ENCODE results near the gene OR2AG2.

DNA sequence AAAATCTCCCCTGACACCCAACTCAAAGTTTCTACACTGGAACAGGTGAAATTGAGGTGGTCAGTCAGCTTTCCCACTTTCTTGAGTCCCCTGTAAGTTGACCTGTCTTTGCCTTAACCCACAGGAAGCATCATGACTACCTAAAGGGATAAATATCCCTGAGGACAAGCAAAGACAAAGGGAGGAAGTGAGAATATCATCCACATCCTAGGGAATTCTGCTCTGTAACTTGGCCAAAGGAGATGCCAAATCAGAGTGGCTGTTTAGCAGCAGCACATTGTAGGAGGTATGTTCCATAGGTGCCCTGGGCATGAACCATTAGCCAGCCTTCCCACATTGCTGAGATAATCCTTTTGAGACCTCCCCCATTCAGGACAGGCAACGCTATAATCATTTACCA lies 47.8 kb downstream of the OR2AG2 start:
- TF ChIP-seq POLR2AphosphoS5 (IDR thresholded peaks at IDR 0.05; ENCODE audit: low read depth, low read length) (no peak), SIN3A (IDR thresholded peaks at IDR 0.05; ENCODE audit: borderline replicate concordance, insufficient read depth, low read depth, low read length) (no peak)
- TF ChIP-seq, protein P1, sequence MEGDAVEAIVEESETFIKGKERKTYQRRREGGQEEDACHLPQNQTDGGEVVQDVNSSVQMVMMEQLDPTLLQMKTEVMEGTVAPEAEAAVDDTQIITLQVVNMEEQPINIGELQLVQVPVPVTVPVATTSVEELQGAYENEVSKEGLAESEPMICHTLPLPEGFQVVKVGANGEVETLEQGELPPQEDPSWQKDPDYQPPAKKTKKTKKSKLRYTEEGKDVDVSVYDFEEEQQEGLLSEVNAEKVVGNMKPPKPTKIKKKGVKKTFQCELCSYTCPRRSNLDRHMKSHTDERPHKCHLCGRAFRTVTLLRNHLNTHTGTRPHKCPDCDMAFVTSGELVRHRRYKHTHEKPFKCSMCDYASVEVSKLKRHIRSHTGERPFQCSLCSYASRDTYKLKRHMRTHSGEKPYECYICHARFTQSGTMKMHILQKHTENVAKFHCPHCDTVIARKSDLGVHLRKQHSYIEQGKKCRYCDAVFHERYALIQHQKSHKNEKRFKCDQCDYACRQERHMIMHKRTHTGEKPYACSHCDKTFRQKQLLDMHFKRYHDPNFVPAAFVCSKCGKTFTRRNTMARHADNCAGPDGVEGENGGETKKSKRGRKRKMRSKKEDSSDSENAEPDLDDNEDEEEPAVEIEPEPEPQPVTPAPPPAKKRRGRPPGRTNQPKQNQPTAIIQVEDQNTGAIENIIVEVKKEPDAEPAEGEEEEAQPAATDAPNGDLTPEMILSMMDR (IDR thresholded peaks at IDR 0.05): no peak

Measured in Panc1 (cell line).